HL-60 (cell line): ENCODE results near the gene MKI67.

Experiments used
- CTCF ChIP-seq: IDR thresholded peaks from one replicate; pipeline ENCODE4 v1.5.1; 2011; ENCODE audit warnings: low read length, control low read depth, inconsistent platforms; ENCODE audit not compliant: insufficient read depth
- GABPA ChIP-seq: IDR thresholded peaks from 2 replicates; pipeline ENCODE4 v1.6.1; 2012; ENCODE audit warnings: low read depth
- POLR2AphosphoS5 ChIP-seq: IDR thresholded peaks from 2 replicates; pipeline ENCODE4 v1.6.1; 2012; ENCODE audit warnings: low read depth
- SPI1 ChIP-seq: IDR thresholded peaks from 2 replicates; pipeline ENCODE4 v1.6.1; 2012; ENCODE audit warnings: low read depth, mild to moderate bottlenecking, borderline replicate concordance
- TF ChIP-seq, protein P1 (sequence below): IDR thresholded peaks from 2 replicates; pipeline ENCODE4 v1.6.1; 2012; ENCODE audit warnings: low read depth; ENCODE audit not compliant: insufficient replicate concordance

DNA sequence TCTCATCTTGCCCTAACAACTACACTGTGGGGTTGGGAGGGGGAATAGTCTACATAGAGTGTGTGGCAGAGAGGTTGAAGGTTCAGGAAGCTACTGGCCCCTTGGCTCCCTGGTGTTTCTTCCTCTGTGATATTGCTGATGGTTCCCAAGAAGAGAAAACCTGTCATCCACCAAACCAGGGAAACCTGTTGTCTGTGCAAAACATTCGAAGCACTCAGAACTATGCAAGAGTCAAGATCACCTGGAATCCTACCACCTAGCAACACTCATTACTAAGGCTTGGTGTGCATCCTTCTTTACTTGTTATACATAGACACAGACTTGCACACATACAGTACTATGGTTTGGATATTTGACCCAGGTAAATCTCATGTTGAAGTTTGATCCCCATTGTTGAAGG lies 46.5 kb upstream of the MKI67 start:
- TF ChIP-seq CTCF (no peak), POLR2AphosphoS5 (no peak), GABPA (no peak), SPI1 (no peak)
- TF ChIP-seq, protein P1, sequence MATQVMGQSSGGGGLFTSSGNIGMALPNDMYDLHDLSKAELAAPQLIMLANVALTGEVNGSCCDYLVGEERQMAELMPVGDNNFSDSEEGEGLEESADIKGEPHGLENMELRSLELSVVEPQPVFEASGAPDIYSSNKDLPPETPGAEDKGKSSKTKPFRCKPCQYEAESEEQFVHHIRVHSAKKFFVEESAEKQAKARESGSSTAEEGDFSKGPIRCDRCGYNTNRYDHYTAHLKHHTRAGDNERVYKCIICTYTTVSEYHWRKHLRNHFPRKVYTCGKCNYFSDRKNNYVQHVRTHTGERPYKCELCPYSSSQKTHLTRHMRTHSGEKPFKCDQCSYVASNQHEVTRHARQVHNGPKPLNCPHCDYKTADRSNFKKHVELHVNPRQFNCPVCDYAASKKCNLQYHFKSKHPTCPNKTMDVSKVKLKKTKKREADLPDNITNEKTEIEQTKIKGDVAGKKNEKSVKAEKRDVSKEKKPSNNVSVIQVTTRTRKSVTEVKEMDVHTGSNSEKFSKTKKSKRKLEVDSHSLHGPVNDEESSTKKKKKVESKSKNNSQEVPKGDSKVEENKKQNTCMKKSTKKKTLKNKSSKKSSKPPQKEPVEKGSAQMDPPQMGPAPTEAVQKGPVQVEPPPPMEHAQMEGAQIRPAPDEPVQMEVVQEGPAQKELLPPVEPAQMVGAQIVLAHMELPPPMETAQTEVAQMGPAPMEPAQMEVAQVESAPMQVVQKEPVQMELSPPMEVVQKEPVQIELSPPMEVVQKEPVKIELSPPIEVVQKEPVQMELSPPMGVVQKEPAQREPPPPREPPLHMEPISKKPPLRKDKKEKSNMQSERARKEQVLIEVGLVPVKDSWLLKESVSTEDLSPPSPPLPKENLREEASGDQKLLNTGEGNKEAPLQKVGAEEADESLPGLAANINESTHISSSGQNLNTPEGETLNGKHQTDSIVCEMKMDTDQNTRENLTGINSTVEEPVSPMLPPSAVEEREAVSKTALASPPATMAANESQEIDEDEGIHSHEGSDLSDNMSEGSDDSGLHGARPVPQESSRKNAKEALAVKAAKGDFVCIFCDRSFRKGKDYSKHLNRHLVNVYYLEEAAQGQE, result no peak
